ENCODE data around the gene BABAM1. TPM values are rescaled to one million over a fixed set of nuclear protein-coding genes. Genes with fewer than 3 reads are reported as not detected.

BABAM1 gene
- total and polyA plus RNA-seq, 9 of the 15 experiments (the other 6 are each of a cell fraction or from before 2014, with no cell fraction given), result 14.7 to 160 (median 113) TPM

DNA sequence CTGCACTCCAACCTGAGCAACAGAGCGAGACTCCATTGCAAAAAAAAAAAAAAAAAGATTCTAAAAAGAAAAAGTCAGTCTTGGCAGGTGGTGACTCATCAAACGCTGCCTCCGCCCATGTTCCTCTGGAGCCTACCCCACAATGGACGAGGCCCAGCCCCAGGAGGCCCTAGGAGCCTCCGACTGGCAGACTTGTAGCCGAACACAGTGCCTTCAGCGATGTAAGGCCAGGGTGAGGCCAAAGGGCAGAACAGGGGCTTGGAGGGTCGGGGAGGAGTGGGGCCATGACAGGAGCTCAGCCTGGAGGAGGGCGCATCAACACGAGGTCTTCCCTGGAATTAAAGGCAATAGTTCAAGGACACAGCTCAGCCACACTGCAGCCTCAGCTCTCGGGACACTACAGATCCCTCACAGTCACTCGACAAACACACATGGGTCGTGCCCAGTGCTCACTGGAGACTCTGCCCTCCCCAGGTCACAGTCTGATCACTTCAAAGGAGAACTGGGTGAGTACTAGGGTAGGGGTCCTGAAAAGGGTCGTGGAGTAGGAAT, 47.0 kb upstream of the BABAM1 start (continued):
- no peak for TF ChIP-seq NCOA1 (IDR thresholded peaks at IDR 0.05; ENCODE audit: low read depth)
- no peak for TF ChIP-seq TAF7 (tag; IDR thresholded peaks at IDR 0.05)
- TF ChIP-seq NUFIP1 (IDR thresholded peaks at IDR 0.05; ENCODE audit: partially characterized antibody), result no peak
- no peak for TF ChIP-seq FIP1L1 (IDR thresholded peaks at IDR 0.05; ENCODE audit: low read depth, low read length, poor library complexity, severe bottlenecking)
- TF ChIP-seq ZNF121 (CRISPR knock-in tag; conservative IDR thresholded peaks at IDR 0.05), result 0 out of 2 replicates have a peak, but pooled peaks have one; percentile 14
- TF ChIP-seq TCFL5 (CRISPR knock-in tag; conservative IDR thresholded peaks at IDR 0.05), result no peak
- no peak for TF ChIP-seq PTBP1 (IDR thresholded peaks at IDR 0.05; ENCODE audit: low read depth, low read length)
- no peak for TF ChIP-seq PTRF (tag; IDR thresholded peaks at IDR 0.05)
- no peak for TF ChIP-seq RB1 (IDR thresholded peaks at IDR 0.05; ENCODE audit: low read depth)
- no peak for TF ChIP-seq ZNF24 (IDR thresholded peaks at IDR 0.05)
- no peak for TF ChIP-seq GATAD2B (IDR thresholded peaks at IDR 0.05; ENCODE audit: borderline replicate concordance)
- TF ChIP-seq TCF7 (IDR thresholded peaks at IDR 0.05; ENCODE audit: borderline replicate concordance), result no peak
- TF ChIP-seq TAF1 (IDR thresholded peaks at IDR 0.05; ENCODE audit: control insufficient read depth, extremely low read depth, insufficient read depth, low read length, severe bottlenecking), result no peak
- TF ChIP-seq ELF1 (tag; IDR thresholded peaks at IDR 0.05), result no peak
- no peak for TF ChIP-seq NFXL1 (CRISPR knock-in tag; IDR thresholded peaks at IDR 0.05)
- TF ChIP-seq ZFP30 (CRISPR knock-in tag; IDR thresholded peaks at IDR 0.05; ENCODE audit: borderline replicate concordance), result no peak
- TF ChIP-seq EGR1 (conservative IDR thresholded peaks at IDR 0.05), result no peak
- no peak for TF ChIP-seq RBM22 (IDR thresholded peaks at IDR 0.05; ENCODE audit: low read depth, low read length, poor library complexity, severe bottlenecking)
- TF ChIP-seq TCF3 (CRISPR knock-in tag; IDR thresholded peaks at IDR 0.05), result no peak
- TF ChIP-seq ATF1 (CRISPR knock-in tag; IDR thresholded peaks at IDR 0.05), result no peak
- peak; percentile 38; the same call in 1 of the 2 replicates for TF ChIP-seq ATF1 (tag; IDR thresholded peaks at IDR 0.05)
- peak; percentile 36; the same call in 1 of the 2 replicates for TF ChIP-seq ARID4B (CRISPR knock-in tag; IDR thresholded peaks at IDR 0.05)
- TF ChIP-seq TBL1XR1 (IDR thresholded peaks at IDR 0.05; ENCODE audit: low read length in 2 of 2), result no peak
- no peak for TF ChIP-seq KDM2B (CRISPR knock-in tag; IDR thresholded peaks at IDR 0.05)
- no peak for TF ChIP-seq MLLT1 (IDR thresholded peaks at IDR 0.05)
- TF ChIP-seq CTBP1 (IDR thresholded peaks at IDR 0.05; ENCODE audit: borderline replicate concordance), result 0 out of 2 replicates have a peak, but pooled peaks have one; percentile 23
- TF ChIP-seq TRIM28 (IDR thresholded peaks at IDR 0.05), result 0 out of 2 replicates have a peak, but pooled peaks have one; percentile 55
- no peak for TF ChIP-seq ZNF586 (CRISPR knock-in tag; conservative IDR thresholded peaks at IDR 0.05)

Data from K562 (cell line).